Erythroblast (primary cell): Measurements from ENCODE around the gene SIX1.

Experiments used
- GATA1 ChIP-seq: IDR thresholded peaks from 2 replicates; pipeline ENCODE4 v1.6.1; 2011; ENCODE audit warnings: low read depth, mild to moderate bottlenecking, control low read depth, low read length, moderate library complexity
- POLR2A ChIP-seq: IDR thresholded peaks from 2 replicates; pipeline ENCODE4 v1.6.1; 2011; ENCODE audit warnings: mild to moderate bottlenecking, low read length

GRCh38 chr14:60622917-60623257 is 26.4 kb downstream of the SIX1 start:
- TF ChIP-seq POLR2A (no peak), GATA1 (no peak)
